HFF-Myc (cell line): ENCODE measurements around the gene PRSS21.

Experiments
- DNase-seq: peaks from one replicate; pipeline ENCODE4 v3.0.0-alpha.2; 2011; ENCODE audit warnings: low read depth; ENCODE audit errors: extremely low read depth
- H3K4me3 ChIP-seq: replicated peaks from 2 replicates; pipeline ENCODE4 v1.5.1; 2011; ENCODE audit warnings: low read depth, mild to moderate bottlenecking, control low read depth, low read length
- TF ChIP-seq, protein P1 (sequence below): IDR thresholded peaks from 2 replicates; pipeline ENCODE4 v1.5.1; 2012; ENCODE audit warnings: mild to moderate bottlenecking, low read depth, low read length, control low read depth; ENCODE audit errors: missing control alignments

PRSS21 gene

DNA sequence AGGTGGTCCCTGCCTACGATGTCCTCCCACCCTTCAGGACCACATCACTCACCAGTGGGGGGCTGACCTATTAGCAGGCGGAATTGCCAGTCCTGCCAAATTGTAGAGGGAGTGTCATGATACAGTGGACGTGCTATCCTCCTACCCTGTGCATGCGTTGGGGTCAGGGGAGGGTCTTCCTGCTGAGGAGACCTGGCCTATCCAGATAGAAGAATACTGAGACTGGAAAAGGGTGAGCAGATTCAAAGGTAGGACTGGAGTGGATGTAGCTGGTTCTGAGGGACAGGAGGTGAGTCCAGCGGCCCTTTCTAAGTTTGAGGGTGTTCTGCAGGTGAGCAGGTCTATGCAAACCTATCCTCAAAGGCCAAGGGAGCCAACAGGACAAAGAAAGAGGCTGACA, 10.8 kb upstream of the PRSS21 start:
- TF ChIP-seq, protein P1, sequence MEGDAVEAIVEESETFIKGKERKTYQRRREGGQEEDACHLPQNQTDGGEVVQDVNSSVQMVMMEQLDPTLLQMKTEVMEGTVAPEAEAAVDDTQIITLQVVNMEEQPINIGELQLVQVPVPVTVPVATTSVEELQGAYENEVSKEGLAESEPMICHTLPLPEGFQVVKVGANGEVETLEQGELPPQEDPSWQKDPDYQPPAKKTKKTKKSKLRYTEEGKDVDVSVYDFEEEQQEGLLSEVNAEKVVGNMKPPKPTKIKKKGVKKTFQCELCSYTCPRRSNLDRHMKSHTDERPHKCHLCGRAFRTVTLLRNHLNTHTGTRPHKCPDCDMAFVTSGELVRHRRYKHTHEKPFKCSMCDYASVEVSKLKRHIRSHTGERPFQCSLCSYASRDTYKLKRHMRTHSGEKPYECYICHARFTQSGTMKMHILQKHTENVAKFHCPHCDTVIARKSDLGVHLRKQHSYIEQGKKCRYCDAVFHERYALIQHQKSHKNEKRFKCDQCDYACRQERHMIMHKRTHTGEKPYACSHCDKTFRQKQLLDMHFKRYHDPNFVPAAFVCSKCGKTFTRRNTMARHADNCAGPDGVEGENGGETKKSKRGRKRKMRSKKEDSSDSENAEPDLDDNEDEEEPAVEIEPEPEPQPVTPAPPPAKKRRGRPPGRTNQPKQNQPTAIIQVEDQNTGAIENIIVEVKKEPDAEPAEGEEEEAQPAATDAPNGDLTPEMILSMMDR: no peak
- no peak overlapping the region for H3K4me3 ChIP-seq
- DNase-seq: no peak

DNA sequence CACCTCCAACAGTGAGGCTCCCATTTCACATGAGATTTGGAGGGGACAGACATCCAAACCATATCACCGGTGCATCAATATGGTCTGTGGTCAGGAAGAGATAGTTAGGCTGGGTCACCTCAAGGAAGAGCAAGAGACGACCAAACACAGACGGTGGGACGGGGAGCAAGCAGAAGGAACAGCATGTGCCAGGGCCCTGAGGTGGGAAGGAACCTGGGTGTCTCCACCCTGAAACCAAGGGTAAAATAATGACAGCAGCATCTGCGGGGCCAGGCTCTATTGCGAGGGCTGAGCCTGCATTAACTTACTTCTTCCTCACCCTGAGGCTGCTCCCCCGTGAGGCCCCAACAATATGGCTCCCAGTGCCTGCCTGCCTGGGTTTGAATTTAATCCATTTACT, 8.9 kb upstream of the PRSS21 start:
- DNase-seq: no peak
- TF ChIP-seq, protein P1: no peak
- no peak overlapping the region for H3K4me3 ChIP-seq

DNA sequence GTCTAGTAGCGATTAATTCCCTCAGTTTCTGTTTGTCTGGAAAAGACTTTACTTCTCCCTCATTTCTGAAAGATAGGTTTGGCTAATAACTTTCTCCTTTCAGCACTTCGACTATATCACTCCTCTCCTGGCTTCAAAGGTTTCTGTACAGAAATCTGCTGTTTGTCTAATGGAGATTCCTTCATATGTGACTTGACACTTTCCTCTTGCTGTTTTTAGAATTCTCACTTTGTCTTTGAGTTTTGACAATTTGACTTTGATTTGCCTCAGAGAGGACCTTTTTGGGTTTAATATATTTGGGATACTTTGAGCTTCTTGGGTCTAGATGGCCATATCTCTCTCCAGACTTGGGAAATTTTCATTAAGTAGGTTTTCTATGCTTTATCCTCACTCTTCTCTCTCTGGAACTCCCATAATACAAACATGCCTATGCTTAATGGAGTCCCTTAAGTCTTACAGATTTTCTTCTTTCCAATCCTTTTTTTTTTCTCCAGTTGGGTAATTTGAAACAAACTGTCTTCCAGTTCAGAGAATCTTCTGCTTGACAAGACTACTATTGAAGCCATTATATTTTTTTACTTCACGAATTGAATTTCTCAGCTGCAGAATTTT, 7.8 kb upstream of the PRSS21 start:
- H3K4me3 ChIP-seq: no peak overlapping the region
- DNase-seq: no peak
- TF ChIP-seq, protein P1: no peak

DNA sequence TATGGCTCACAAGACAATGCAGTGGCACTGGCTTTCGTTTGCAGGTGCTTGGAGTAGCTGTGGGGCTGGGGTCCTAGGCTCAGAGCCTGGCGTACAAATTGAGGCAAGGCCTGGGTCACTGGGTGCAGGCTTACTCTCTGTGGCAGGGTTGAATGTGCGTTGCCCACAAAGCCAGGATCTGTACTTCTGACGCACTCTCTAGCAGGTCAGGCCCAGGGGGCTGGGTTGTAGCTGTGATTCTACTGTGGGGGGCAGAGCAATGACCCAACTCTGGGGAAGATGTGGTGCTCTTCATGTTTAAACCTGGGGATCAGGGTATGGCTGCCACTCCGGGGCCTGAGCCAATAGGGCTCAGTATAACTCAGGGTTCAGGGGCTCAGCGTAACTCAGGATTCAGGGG, 6.4 kb upstream of the PRSS21 start:
- no peak overlapping the region for H3K4me3 ChIP-seq
- no peak for DNase-seq
- TF ChIP-seq, protein P1: no peak

DNA sequence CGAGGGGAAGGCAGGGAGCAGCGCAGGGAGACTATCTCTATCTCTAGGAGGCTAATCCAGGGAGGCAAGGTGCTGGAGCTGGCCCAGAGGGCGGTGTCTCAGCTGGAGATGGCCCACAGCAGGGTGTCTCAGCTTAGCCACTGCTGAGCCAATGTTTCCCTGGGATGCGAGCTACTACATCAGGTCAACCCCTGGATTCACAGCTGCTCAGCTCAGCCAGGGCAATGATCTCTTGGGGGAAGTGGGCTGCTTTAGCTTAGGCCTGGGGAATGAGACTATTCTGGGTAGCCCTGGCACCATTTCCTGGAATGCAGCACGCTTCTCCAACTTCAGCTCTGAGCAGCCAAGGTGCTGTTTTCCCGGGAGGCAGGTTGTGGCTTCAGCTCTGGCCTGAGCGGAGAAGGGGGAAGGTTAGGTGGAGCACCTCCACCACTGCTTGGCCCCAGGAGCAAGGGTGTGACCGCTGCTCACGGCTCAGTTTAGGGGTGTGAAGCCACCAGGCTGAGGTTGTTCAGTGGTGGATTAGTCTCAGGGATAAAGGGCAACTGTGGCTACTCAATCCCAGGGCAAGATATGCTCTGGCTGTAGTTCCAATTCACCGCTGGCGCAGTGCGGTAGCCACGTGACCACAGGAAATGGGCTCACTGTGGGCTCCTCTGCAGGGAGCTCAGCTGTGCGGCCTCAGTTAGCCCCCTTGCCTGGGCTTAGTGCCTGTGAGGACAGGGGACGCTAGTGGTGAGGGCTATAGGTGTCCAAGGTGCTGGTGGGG, 5.2 kb upstream of the PRSS21 start:
- DNase-seq: no peak
- TF ChIP-seq, protein P1: no peak

DNA sequence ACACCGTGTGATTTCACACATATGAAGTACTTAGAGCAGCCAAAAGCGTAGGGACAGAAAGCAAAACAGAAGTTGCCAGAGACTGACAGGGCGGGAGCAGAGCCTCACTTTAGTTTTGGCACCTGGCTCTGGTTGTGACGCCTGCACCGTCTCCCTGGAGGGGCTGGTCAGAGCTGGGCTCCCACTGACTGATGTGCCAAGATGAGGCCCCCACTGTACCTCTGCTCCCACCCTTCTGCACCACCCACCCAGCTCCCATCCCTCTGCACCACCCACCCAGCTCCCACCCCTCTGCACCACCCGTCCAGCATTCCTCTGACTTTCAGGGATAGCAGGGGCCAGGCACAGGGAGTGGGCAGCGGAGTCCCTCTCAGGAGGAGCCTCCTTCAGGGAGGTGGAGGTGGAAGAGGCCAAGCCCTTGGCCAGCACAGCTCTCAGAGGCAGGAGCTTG, 3.2 kb upstream of the PRSS21 start:
- TF ChIP-seq, protein P1: no peak
- no peak for DNase-seq

More for the DNA sequence above, 5.2 kb upstream of the PRSS21 start:
- H3K4me3 ChIP-seq: no peak overlapping the region

More for the DNA sequence above, 3.2 kb upstream of the PRSS21 start:
- no peak overlapping the region for H3K4me3 ChIP-seq
